Smooth muscle cell of bladder (primary cell): ENCODE results near the gene ASCL1. TPM values are rescaled to one million over a fixed set of nuclear protein-coding genes. Genes with fewer than 3 reads are reported as not detected.

ENCODE experiments used
- total RNA-seq: library from RNA; depleted of rRNA; stranded (reverse); fragments of >200 nt; gene quantifications from 2 replicates; pipeline ENCODE4 v1.2.3, GENCODE V29; 2014

ASCL1 gene
- not detected in 2 replicates for total RNA-seq

DNA sequence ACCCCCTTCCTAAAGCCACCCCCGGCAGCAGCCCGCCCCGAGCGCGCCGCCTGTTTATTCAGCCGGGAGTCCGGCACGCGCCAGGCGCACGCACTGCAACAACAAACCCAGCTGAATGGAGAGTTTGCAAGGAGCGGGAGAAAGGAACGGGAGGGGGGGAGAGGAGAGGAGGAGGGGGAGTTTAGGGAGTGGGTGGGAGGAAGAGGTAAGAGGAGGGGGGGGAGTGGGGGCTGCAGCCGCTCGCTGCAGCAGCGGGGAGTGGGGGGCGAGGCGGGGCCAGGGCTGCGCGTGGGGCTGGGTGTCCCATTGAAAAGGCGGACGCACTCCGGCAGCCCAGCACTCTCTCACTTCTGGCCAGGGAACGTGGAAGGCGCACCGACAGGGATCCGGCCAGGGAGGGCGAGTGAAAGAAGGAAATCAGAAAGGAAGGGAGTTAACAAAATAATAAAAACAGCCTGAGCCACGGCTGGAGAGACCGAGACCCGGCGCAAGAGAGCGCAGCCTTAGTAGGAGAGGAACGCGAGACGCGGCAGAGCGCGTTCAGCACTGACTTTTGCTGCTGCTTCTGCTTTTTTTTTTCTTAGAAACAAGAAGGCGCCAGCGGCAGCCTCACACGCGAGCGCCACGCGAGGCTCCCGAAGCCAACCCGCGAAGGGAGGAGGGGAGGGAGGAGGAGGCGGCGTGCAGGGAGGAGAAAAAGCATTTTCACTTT, at the start of gene ASCL1:
TSS of gene ASCL1 (plus strand) at position 336 of the 712 bp plus-strand sequence. CDS start 571 bp downstream, outside the sequence.

DNA sequence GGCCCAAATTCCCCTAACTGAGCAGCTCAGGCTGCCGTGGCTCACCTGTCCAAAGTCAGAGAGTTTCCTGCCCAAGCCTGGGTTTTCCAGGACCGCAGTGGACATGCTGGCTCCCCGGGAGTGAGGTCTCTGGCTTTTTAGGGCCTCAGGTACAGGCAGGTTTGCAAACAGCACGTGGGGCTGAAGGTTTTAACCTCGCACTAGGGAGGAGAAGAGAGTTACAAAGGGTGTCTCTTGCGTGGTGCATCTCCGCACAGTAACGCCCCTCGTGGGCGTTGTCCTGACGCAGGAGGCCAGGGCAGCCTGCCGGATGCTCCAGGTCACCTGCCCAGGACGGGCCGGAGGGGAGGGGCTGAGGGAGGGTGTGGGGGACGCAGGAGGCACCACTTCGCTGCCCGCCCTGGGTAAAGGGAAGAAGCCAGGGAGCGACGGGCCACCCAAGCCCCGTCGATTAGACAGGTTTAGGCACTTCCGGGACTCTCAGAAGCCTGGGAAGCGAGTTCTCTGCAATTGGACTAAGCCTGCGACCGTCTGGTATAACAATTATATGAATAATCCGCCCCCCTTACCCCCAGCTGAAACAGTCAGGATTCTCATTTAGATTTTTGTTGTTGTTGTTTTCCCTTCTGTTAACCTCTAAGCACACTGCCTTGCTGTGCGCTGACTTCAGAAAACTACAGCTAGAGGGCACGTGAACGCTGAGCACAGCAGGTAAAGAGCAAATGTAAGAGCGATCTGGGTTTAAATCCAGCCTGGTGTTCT, 40.3 kb upstream of the ASCL1 start, which contains the start of gene PAH:
TSS of gene PAH (minus strand) at position 219 of the 762 bp plus-strand sequence. CDS start at position 105, 114 bp downstream.

Other genes with a start within 250 kb of the ASCL1 start
- gene PAH, start 40.4 kb upstream of the ASCL1 start, total RNA-seq: not detected in 2 replicates